Measurements from ENCODE around the gene STK32C.

The STK32C gene

DNA sequence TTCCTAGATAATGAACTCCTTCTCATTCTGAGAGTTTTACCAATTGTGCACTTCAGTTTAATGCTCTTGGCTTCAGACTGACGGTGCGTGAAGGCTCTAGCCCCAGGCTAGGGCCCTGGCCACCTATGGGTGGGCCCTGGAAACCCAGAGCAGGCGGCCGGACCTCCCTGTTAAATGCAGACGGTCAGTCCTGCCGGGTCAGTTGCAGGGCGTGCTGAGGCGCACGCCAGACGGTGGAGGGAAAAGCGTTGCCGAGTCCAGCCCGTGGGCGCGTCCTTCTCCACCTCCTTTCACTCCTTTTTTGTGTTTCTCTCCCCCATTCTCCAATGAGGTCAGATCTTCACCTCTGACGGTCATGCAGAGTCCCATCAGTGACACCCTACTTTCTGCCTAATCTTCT lies 118.7 kb downstream of the STK32C start:
- Histone ChIP-seq H3K4me3 (ENCODE audit: low read length) (no peak overlapping the region), H3K27ac (ENCODE audit: low read length) (no peak overlapping the region), H3K9me3 (ENCODE audit: control insufficient read depth, insufficient read depth, low read length) (no peaks in the 10 kb centered on the region), H3K27me3 (ENCODE audit: control insufficient read depth, insufficient read depth, low read length) (peaks cover 23% of the 10 kb centered on the region; the same call in 1 of the 2 replicates), H3K4me1 (ENCODE audit: control insufficient read depth, insufficient read depth, low read length) (no peaks in the 10 kb centered on the region; the same call in 1 of the 2 replicates), H3K36me3 (ENCODE audit: control insufficient read depth, insufficient read depth, low read length) (peaks cover 5% of the 10 kb centered on the region; the same call in 1 of the 2 replicates)
- WGBS (ENCODE audit: insufficient coverage, insufficient read length): no CpG with 5 or more reads among the region's 16 CpGs
- DNase-seq (ENCODE audit: low read depth, low spot score): no peak

DNA sequence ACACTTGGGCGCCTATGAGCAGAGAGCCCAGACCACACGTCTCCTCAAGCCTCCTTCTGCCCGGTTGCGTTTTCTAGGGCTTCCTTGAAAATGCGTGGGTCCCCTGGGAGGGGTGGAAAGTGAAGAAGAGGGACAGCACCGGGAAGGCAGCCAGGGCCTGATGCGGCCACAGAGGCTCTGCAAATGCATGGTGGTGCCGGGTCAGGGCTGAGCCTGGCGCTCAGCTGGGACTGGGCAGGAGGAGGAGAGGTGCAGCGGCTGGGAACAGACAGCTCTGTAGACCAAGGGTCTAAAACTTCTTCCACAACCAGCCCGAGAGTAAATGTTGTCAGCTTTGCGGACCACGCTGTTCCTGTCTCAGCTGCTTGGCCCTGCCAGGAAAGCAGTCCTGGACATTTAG lies 119.4 kb downstream of the STK32C start:
- H3K36me3 ChIP-seq (ENCODE audit: control insufficient read depth, insufficient read depth, low read length): peaks cover 5% of the 10 kb centered on the region; the same call in 1 of the 2 replicates
- no CpG with 5 or more reads among the region's 13 CpGs for WGBS (ENCODE audit: insufficient coverage, insufficient read length)
- H3K27ac ChIP-seq (ENCODE audit: low read length): no peak overlapping the region
- no peaks in the 10 kb centered on the region; the same call in 1 of the 2 replicates for H3K4me1 ChIP-seq (ENCODE audit: control insufficient read depth, insufficient read depth, low read length)
- H3K27me3 ChIP-seq (ENCODE audit: control insufficient read depth, insufficient read depth, low read length): peaks cover 23% of the 10 kb centered on the region; the same call in 1 of the 2 replicates
- no peaks in the 10 kb centered on the region for H3K9me3 ChIP-seq (ENCODE audit: control insufficient read depth, insufficient read depth, low read length)
- DNase-seq (ENCODE audit: low read depth, low spot score): no peak
- no peak overlapping the region for H3K4me3 ChIP-seq (ENCODE audit: low read length)

DNA sequence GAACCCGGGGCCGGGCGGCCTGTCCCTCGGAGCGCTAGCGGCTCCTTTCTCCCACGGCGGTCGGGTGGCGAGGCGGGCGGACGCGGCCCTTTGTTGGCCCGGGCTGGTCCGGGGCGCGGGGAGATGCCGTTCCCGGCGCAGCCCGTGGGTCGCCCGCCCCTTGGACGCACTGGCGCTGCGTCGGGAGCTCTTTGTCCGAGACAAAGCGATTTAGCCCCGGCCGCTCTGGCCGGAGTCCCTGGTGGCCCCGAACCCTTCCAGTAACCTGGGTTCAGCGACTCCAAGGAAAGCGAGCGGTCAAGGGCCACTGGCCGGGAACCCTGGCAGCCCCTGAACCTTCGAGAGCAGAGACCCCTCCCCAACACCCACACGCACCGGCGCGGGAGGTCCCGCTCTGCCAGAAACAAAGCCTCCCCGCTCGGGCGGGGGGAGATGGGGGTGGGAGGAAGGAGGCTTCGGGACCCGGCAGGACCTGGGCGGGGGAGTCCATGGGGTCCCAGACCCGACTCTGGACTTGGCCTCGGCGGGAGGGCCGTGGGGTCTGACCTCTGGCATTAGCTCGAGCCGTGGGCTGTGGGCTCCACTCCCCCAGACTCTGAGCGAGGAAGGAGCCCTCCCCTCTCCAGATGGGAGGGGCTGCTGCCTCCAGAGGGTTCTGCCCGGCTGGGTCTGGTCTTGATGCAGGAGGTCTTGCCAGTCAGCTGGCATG lies 120.2 kb downstream of the STK32C start:
- H3K9me3 ChIP-seq (ENCODE audit: control insufficient read depth, insufficient read depth, low read length): no peaks in the 10 kb centered on the region
- peaks cover 4% of the 10 kb centered on the region; the same call in 1 of the 2 replicates for H3K36me3 ChIP-seq (ENCODE audit: control insufficient read depth, insufficient read depth, low read length)
- no peak for DNase-seq (ENCODE audit: low read depth, low spot score)
- peak overlapping the region; percentile 72; the same call in 1 of the 2 replicates for H3K4me3 ChIP-seq (ENCODE audit: low read length)
- H3K27ac ChIP-seq (ENCODE audit: low read length): no peak overlapping the region
- H3K27me3 ChIP-seq (ENCODE audit: control insufficient read depth, insufficient read depth, low read length): peaks cover 23% of the 10 kb centered on the region; the same call in 1 of the 2 replicates
- H3K4me1 ChIP-seq (ENCODE audit: control insufficient read depth, insufficient read depth, low read length): no peaks in the 10 kb centered on the region; the same call in 1 of the 2 replicates
- WGBS (ENCODE audit: insufficient coverage, insufficient read length): no CpG with 5 or more reads among the region's 58 CpGs

DNA sequence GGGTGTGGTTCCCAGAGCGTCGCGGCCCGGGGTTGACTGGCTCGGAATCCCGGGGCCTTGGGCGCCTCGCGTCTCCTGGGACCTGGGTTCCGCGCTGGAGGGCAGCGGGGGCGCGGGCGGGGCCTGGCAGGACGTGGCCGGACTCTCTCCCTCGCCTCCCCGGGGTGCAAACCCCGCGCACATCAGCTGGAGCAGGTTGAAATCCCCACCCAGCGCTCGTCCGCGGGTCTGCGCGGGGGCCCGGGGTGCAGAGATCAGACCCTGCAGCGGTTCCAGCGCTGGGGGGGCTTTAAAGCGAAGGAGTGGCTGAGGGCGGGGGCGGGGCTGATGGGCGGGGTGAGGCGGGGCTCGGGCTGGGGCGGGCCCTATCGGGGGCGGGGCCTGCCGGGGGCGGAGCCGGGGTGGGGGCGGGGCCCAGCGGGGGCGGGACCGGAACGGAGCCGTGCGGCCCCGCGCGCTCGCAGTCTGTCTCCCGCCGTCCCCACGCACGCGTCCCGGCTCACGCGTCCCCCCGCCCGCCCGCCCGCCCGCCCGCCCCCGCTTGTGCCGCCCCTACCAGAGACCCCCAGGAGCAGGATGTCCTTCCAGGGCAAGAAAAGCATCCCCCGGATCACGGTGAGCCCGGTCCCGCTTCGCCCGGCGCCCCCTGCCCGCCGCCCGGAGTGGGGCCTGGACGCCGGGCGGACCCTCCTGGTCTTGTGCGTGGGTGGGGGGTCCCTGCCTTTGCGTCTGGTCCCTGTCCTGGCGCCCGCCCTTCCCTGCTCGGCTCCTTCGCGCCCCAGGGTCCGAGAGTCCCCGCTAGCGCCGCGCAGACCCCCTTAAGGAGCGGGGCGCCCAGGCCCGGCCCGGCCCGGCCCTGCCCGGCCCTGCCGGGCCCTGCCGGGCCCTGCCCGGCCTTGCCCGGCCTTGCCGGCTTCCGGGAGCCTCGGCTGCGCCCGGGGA lies 121.0 kb downstream of the STK32C start, which contains the start of gene DPYSL4:
TSS of gene DPYSL4 (plus strand) at position 461 of the 942 bp plus-strand sequence. CDS start at position 577, 116 bp downstream.
- no peaks in the 10 kb centered on the region; the same call in 1 of the 2 replicates for H3K4me1 ChIP-seq (ENCODE audit: control insufficient read depth, insufficient read depth, low read length)
- no peaks in the 10 kb centered on the region; the same call in 1 of the 2 replicates for H3K36me3 ChIP-seq (ENCODE audit: control insufficient read depth, insufficient read depth, low read length)
- no CpG with 5 or more reads among the region's 109 CpGs for WGBS (ENCODE audit: insufficient coverage, insufficient read length)
- peaks cover 23% of the 10 kb centered on the region; the same call in 1 of the 2 replicates for H3K27me3 ChIP-seq (ENCODE audit: control insufficient read depth, insufficient read depth, low read length)
- no peak for DNase-seq (ENCODE audit: low read depth, low spot score)
- H3K27ac ChIP-seq (ENCODE audit: low read length): no peak within 1 kb of the TSS
- no peaks in the 10 kb centered on the region for H3K9me3 ChIP-seq (ENCODE audit: control insufficient read depth, insufficient read depth, low read length)
- H3K4me3 ChIP-seq (ENCODE audit: low read length): peak within 1 kb of the TSS; percentile 72; the same call in 1 of the 2 replicates

DNA sequence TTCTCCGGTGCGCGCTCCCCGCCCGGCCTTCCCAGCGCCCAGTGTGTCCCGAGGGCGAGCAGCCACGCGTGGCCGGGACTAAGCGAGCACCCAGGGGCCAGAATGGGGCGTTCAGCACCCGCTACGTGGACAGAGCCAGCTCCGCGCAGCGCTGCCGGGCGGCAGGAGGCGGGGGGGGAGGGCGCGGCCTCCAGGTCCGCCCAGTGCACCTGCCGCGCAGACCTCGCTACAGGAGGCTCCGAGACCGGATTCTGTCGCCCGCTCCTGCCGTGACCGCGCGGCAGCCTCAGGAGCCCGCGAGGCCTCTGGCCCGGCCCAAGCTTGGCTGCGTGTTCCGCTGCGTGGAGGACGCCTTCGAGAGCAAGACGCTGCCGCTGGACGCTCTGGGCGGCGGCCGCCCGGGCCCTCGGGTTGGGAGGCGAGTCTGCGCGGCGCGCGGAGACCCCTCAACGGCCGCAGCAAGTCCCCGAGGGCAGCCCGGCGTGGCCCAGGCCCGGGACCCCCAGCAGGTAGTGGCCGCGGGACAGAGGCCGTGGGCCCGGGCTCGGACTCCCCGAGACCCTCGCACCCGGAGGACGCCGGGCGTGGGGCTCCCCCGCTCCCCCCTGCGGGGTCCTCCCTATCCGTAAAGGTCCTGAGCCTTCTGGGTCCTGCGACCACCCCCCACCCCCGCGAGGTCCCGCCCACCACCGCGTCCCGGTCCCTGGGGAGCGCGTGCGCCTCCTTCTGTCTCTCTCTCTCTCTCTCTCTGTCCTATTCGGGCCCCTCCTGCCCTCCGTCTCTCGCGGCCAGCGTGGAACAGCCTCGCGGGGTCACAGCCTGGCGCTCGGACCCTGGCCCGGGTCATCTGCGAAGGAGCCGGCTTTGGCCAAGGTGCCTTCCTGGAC lies 121.9 kb downstream of the STK32C start:
- Histone ChIP-seq H3K9me3 (ENCODE audit: control insufficient read depth, insufficient read depth, low read length) (no peaks in the 10 kb centered on the region), H3K36me3 (ENCODE audit: control insufficient read depth, insufficient read depth, low read length) (no peaks in the 10 kb centered on the region; the same call in 1 of the 2 replicates), H3K27me3 (ENCODE audit: control insufficient read depth, insufficient read depth, low read length) (peaks cover 23% of the 10 kb centered on the region; the same call in 1 of the 2 replicates), H3K4me3 (ENCODE audit: low read length) (peak overlapping the region; percentile 25; the same call in 1 of the 2 replicates), H3K27ac (ENCODE audit: low read length) (no peak overlapping the region), H3K4me1 (ENCODE audit: control insufficient read depth, insufficient read depth, low read length) (no peaks in the 10 kb centered on the region; the same call in 1 of the 2 replicates)
- no peak for DNase-seq (ENCODE audit: low read depth, low spot score)
- WGBS (ENCODE audit: insufficient coverage, insufficient read length): no CpG with 5 or more reads among the region's 99 CpGs

DNA sequence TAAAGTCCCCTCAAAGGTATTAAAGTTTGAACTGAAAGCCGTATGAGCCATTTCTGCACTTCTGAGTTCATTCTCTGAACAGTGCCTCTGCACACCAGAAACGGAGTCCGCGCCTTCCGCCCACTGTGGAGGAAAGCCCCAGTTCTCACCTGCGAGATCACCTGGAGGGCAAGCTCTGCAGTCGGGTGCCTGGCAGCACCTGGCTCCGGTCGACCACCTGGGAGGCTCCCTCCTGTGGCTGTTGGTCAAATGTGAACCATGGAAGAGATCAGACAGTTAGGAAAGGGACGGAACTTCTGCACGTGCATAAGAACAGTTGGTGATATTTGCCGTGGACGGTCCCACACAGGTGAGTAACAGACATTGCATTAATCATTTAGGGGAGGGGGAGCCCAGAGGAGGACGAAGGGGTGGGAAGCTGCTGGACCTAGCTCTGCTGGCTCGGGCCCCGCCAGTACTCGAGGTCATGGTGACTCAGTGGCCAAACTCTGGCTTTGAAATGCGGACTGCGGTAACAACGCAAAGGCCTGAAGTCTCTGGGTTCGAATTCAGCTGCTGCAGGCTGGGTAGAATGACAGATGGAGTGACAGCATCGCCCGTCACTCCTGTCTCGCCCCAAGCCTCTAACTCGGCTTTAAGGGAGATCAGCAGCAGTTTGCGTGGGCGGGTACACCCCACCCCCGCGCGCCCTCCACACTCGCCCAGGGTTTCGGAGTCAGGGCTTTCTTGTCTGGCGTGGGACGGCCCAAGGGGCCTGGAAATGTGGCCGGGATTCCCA lies 122.7 kb downstream of the STK32C start:
- Histone ChIP-seq H3K27me3 (ENCODE audit: control insufficient read depth, insufficient read depth, low read length) (peaks cover 23% of the 10 kb centered on the region; the same call in 1 of the 2 replicates), H3K27ac (ENCODE audit: low read length) (no peak overlapping the region), H3K36me3 (ENCODE audit: control insufficient read depth, insufficient read depth, low read length) (no peaks in the 10 kb centered on the region; the same call in 1 of the 2 replicates), H3K4me1 (ENCODE audit: control insufficient read depth, insufficient read depth, low read length) (no peaks in the 10 kb centered on the region; the same call in 1 of the 2 replicates), H3K4me3 (ENCODE audit: low read length) (no peak overlapping the region), H3K9me3 (ENCODE audit: control insufficient read depth, insufficient read depth, low read length) (no peaks in the 10 kb centered on the region)
- no CpG with 5 or more reads among the region's 35 CpGs for WGBS (ENCODE audit: insufficient coverage, insufficient read length)
- no peak for DNase-seq (ENCODE audit: low read depth, low spot score)

DNA sequence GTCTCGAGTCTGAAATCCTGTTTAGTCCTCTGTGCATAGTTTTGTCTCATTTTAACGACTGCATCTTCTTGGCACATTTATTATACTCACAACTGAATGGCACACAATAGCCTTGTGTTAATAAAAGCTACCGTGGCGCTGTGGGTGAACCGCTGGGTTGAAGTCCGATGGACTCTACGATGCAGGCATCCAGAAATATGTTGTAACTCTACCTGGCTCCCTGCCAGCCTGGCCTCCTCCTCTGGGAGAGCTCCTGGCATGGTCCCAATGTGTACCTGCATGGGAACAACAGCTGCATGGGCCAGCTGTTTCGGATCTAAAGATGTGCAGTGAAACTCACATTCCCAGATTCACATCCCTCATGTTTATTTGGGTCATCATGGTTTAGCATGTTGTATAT lies 124.7 kb downstream of the STK32C start:
- no CpG with 5 or more reads among the region's 8 CpGs for WGBS (ENCODE audit: insufficient coverage, insufficient read length)

DNA sequence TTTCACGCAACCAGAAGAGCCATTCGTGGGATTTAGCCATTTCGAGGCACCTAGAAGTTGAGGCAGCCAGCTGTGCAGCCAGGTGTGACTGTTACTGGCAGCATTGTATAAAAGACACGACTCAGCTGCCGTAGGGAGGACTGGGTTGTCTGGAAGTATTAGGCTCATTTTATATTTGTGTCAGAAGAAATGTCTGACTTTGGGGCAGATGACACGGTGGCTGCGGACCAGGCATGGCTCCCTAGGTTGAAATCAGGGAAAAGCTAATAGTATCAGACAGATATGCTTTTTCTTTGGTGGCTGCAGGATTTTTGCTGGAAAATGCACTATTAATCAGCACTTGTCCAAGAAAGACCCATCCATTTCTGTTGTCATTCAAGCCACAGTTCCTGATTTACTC lies 125.2 kb downstream of the STK32C start:
- Histone ChIP-seq H3K4me1 (ENCODE audit: control insufficient read depth, insufficient read depth, low read length) (no peaks in the 10 kb centered on the region; the same call in 1 of the 2 replicates), H3K27me3 (ENCODE audit: control insufficient read depth, insufficient read depth, low read length) (peaks cover 11% of the 10 kb centered on the region; the same call in 1 of the 2 replicates), H3K36me3 (ENCODE audit: control insufficient read depth, insufficient read depth, low read length) (no peaks in the 10 kb centered on the region; the same call in 1 of the 2 replicates), H3K9me3 (ENCODE audit: control insufficient read depth, insufficient read depth, low read length) (no peaks in the 10 kb centered on the region), H3K4me3 (ENCODE audit: low read length) (no peak overlapping the region), H3K27ac (ENCODE audit: low read length) (no peak overlapping the region)
- DNase-seq (ENCODE audit: low read depth, low spot score): no peak
- no CpG with 5 or more reads among the region's 7 CpGs for WGBS (ENCODE audit: insufficient coverage, insufficient read length)

More for the DNA sequence above, 124.7 kb downstream of the STK32C start:
- no peak for DNase-seq (ENCODE audit: low read depth, low spot score)
- Histone ChIP-seq H3K27ac (ENCODE audit: low read length) (no peak overlapping the region), H3K4me3 (ENCODE audit: low read length) (no peak overlapping the region), H3K4me1 (ENCODE audit: control insufficient read depth, insufficient read depth, low read length) (no peaks in the 10 kb centered on the region; the same call in 1 of the 2 replicates), H3K36me3 (ENCODE audit: control insufficient read depth, insufficient read depth, low read length) (no peaks in the 10 kb centered on the region; the same call in 1 of the 2 replicates), H3K27me3 (ENCODE audit: control insufficient read depth, insufficient read depth, low read length) (peaks cover 16% of the 10 kb centered on the region; the same call in 1 of the 2 replicates), H3K9me3 (ENCODE audit: control insufficient read depth, insufficient read depth, low read length) (no peaks in the 10 kb centered on the region)
